GM19238 (cell line): ENCODE measurements around the gene AOC1.

Experiments used
- DNase-seq: peaks from one replicate; pipeline ENCODE4 v3.0.0; 2011; ENCODE audit warnings: low spot score; ENCODE audit not compliant: insufficient read length

AOC1 gene

DNA sequence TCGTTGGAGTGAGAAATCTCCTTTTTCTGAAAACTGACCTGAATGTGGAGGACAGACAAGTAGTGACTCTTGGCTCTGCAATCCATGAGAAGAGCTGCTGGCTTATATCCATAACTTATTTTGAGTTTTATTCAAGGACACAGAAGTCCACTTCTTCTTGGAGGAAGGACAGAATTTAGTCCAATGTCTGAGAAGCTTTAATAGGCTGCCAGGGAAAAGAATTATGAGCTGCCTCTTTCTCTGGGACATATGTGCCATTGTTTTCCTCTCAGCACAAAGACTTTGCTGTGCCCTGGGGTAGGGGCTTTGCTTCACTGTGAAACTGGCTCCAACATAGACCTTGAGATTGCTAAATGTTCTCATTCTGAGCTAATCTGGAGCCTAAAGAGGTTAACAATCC, 20.5 kb upstream of the AOC1 start:
- no peak for DNase-seq

DNA sequence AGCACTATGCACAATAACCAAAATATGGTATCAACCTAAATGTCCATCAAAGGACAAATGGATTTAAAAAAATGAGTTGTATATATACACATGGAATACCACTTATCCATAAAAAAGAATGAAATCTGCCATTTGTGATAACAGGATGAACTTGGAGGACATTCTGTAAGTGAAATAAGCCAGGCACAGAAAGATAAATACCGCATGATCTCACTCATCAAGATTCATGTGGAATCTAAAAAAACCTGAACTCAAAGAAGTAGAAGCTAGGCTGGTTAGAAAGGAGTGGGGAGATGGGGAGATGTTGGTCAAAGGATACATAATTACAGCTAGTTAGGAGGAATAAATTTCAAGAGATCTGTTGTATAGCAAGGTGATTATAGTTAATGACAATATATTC, 17.3 kb upstream of the AOC1 start:
- no peak for DNase-seq

DNA sequence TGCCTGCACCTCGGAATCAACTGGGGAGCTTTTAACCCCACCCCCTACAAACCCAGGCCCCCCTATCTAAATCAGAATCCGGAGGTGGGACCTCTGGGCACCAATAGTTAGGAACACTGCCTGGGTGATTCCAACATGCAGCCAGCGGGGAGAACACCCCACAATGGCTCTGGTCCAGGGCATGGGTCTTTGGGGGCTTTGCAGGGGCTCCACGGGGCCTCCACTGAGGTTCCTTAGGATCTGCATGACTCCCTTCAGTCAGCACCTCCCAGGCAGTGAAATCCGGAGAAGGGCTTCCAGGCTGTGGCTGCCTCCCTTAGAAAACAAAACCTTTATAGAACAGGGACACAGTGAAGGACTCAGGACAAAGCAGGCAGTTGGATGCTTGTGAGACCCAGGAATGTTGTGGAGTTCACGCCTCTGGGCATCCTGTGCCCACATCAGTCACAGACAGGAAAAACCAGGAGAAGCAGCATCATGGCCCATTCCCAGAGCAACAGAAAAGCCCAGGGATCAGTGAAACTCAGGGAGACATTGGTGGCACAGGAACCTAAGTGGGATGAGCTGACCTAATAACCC, 16.5 kb upstream of the AOC1 start:
- DNase-seq, result no peak

DNA sequence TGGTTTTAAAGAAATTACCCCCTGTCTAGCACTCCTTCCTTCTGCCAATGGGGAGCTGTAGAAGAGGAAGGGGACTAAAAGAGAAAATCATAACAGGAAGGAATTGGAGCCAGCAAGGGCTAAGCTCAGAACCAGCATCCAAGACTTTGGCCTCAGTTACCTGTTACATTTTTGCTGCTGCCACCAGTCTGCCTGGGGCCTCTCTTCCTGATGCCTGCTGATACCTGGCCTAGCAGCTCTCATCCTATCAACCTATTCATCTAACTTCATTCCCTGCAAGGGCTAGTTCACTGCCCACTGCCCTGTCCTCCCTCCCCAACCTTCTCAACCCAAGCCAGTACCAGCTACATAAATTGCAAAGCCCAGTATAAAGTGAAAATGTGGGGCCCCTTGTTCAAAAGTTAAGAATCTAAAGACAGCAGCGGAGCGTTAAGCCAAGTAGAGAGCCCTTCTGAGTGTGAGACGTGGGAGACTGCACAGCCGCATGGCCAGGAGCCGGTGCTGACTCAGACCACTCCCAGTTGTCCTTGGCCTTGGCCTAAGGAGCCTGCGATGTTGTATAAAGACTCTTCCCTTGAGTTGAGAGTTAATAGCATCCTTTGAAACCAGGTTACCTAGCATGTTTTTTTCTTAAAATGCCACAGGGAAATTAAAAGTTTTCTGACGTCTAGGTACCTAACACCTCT, 13.2 kb upstream of the AOC1 start:
- DNase-seq, result no peak

DNA sequence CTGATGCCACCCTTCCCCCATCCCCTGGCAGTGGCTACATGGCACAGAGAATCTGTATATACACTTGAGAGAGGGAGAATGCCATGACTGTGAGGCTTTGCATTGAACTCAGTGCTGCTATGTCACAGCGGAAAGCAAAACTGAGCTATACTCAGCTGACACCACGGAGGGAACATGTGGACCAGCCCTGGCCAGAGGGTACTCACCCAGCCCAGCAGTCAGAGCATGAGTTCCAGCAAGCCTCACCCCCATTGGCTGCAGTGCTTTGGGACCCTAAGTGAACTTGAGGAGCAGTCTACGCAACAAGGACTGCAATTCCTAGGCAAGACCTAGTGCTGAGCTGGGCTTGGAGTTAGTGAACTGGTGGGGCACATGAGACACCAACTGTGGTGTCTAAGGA, 10.3 kb upstream of the AOC1 start:
- no peak for DNase-seq

DNA sequence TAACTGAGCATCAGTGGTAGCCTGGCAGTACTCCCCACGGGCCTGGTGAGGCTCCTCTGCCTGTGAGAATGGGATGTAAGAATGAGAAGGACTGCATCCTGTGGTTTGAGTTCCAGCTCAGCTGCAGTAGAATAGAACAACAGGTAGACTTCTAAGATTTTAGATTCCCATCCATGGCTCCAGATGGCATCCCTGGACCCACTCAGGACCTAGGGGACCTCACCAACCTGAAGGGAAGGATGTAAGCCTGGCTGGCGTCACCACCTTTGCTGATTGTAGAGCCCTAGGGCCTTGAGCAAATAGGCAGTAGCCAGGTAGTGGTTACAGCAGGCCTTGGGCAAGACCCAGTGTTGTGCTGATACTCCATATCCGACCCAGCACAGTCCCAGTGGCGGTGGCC, 9.6 kb upstream of the AOC1 start:
- no peak for DNase-seq

DNA sequence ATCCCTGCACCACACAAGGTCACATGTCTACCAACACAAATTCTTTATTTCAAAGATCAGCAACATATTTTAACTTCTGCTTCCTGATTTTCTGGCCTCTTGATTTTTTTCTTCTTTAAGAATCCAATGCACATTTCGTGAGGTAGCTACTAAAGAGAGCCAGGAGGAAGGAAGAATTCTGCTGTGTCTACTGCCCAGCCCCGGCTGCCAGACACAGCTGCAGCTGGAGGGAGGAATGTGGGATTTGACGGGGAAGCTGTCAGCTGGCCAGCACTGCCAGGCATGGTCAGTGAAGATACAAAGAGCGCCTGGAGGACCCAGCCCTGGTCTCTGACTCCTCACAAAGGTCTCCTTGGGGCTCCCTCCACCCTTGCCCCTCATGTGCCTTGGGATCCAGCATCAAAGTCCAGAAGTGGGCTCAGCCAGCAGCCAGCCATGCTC, 6.9 kb upstream of the AOC1 start:
- DNase-seq, result no peak

DNA sequence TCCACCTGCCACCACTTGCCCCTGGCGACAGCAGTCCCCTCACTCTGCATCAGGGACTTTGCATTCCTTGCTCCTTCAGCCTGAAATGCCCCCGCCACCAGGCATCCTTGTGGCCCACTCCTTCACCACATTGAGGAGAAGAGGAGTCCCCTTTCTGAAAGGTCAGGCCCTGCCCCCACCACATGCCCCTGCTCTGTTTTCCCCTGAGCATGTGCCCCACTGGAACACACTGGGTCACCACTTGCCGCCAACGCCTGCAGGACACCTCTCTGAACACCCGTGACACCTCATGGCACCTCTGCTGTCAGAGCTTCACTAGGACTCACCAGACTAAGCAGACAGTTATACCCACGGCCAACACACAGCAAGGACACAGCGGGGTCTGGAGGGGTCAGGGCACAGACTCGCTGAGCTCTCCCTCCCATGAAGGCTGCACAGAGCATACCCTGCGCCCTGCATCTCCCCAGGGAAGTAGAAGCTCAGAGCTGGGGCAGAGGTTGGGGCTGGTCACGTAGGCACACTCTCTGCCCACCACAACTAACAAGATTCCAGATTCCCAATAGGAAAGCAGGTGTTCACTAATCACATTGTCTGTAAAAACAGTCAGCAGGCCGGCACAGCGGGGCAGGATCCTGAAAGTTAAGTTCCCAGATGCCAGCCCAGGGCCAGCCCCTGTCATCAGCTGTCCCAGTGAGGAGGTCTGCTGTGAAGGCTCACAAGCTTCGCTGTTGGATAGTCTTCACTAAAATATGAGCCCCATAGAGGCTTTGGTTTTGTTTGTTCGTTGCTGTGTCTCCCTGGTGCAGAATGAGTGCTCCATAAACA, 5.8 kb upstream of the AOC1 start:
- no peak for DNase-seq

DNA sequence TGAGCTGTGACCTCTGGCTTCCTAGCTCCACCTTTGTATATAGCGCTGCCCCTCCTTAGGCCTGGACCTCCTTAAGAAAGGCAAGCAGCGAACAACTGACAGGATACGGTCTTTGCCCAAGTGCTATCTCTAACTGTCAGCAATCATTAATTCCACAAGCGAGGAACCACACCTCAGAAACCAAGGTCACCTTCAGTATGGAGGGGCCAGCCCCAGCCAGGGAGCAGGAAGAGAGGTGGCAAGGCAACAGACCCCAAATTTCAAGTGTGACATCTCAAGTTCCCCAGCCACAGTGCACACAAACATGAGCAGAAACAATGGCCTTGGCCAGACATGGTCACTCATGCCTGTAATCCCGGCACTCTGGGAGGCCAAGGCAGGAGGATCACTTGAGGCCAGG, 4.8 kb upstream of the AOC1 start:
- no peak for DNase-seq

DNA sequence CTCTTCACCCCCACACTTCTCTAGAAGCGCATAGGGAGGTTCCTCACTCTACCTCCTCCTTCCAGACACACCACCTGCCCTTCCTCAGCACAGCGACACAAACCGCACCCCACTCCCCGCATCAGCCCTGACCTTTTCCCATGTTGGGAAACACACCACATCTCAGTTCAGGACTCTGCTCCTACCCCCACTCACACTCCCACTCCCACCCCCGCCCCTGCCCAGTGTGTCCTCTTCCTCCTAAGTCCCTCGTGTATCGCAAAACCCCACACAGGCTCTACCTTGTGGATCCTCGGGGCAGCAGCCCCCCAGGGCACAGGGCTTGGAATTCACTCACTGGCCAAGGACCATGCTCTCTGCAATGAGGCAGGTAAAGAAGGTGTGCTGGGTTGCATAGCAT, 4.2 kb upstream of the AOC1 start:
- no peak for DNase-seq

DNA sequence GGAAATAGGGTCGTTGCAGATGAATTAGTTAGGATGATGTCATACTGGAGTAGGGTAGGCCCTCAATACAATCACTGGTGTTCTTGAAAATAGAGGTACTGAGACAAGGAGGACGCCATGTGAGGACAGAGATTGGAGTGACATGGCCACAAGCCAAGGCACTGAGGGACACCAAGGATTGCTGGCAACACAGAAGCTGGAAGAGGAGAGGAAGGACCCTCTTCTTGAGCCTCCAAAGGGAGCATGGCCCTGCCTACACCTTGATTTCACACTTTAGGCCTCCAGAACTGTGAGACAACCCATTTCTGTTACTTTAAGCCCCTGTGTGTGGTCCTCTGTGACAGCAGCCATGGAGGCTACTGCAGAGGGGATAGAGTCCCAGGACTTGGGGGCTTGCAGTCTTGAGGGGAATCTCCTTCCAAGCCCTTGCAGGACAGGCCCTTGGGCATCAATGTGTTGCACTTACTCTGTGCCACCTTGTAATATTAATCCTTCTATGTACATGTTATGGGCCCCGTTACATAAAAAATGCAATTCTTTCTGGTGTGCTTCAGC, 3.7 kb upstream of the AOC1 start:
- no peak for DNase-seq

DNA sequence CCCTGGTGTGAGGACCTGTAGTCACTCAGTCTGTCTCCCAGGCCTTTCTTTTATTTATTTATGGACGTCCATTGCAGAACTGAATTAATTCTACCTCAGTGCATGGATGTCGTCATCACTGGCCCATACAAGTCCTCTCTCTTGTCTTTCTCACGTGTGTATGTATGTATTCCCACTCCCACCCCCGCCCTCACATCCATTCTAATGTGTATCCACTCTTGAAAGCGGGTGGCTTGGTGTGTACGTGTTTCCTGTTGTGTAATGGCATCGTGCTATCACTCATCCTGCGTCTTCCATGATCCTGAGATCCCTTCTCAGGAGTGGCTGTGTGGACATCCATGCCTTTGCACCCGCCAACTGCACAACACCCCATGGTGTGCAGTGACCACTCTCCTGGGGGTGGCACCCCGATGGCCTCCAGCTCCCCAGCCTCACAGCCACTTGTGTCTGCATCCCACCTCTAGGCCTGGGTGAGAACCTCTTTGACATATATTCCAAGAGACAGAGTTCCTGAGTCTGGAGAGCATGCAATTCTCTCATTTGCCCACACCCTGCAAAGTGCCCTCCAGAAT, 3.0 kb upstream of the AOC1 start:
- DNase-seq, result no peak

DNA sequence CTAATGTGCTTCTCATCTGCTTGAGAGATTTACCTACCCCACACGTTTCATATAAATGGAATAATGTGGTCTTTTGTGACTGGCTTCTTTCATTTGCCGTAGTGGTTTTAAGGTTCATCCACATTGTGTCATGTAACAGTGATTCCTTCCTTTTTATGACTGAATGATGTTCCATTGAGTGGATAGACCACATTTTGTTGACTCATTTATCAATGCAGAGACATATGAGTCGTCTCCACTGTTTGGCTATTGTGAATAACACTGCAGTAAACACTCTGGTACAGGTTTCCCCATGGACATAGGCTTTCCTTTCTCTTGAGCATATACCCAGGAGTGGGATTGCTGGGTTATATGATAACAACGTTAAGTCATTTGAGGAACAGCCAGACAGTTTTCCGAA, 2.0 kb upstream of the AOC1 start:
- DNase-seq, result no peak

DNA sequence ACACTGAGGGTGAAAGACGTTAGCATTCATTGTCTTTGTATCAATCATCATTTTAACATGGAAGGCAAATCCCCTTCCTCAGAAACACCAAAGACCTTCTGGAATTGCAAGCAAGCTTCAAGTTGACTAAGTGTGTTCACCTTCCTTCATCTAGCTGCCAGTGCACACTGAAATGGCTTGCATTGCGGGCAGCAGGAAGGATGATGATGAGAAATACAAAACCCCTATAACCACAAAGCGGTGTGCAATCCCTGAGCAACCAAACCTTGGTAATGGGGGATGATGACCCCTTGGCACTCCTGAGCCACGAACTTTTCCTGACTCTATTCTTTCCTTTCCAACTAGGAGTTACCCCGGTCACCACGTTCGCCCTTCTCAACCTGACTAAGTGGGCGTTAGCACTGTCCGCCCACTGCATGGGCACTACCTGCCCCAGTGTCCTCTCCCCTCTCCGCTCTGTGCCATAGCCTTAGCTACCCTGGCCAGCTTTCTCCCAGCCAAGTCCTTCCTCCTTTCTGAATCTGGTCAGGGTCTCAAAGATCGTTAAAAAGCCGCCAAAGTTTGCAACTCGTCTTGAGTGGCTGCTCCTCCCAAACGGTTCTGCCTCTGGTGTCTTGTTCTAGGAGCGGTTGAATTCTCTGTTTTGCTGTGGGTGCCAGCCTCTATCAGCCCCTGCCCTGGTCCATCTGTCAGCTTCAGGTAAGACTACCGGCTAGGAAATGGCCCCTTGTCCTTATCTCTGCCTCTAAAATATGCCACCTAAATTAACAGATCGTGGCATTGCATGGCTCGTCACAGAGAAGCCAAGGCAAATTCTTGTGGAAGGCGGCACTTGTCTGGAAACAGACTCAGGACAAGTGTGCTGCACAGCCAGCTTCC, 586 bp upstream of the AOC1 start:
- DNase-seq, result no peak

DNA sequence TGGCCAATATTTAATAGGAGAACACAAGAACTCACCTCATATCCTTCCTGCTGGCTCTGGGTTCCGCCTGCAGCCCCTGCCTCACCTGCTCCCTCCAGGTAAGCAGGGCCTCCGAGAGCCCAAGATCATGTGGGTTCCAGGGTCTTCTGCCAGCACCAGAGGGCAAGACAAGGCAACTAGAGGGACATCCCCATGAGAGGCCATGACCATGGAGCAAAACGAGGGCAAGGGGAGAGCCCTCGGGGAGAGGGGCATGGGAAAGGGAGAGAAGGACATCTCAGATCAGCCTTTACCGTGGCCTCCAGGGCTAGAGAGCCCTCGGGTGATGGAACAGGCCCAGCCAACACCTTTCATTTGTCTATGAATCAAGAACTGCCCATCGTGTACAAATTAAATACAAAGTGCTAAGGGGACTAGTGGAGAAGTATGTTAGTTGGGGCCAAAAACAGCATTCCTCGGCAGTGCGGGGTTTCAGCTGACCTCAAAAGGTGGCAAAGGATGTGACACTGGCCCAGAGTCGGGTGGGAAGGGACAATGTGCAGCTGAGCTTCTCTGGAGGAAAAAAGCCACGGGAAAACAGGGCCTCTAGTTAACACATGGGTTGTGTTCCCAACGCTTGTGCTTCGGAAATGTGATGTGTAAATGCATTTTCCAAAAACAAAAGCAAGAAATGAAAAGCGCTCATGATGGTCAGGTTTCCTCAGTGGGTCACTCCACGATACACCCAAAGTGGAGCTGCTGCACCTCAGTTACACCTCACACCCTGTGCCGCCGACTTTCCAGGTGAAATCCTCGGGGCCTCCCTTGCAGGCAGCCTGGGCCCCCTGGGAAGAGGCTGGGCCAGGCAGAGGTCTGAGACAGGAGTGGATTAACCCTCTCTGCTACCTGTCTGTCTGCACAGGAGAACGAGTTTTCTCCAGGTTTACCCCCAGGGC, 2.0 kb downstream of the AOC1 start:
- DNase-seq, result no peak

DNA sequence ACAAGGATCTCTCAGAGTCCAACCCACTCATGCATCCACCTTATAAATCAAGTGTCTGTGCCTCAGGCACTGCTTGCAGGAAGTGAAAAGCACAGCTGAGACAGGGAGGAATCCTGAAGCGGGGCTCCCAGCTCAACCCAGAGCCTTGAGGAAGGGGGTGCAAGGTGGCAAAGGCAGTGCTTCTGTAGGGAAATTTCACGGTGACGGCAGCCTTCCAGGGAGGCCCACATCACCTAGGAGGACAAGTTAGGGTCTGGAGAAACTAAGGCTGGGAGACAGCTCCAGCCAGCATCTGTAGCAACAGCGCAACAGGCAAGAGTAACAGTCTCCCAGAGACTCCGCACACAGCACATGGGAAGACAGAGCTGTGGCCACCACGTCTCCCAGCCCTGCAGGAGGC, 2.7 kb downstream of the AOC1 start:
- DNase-seq, result no peak

DNA sequence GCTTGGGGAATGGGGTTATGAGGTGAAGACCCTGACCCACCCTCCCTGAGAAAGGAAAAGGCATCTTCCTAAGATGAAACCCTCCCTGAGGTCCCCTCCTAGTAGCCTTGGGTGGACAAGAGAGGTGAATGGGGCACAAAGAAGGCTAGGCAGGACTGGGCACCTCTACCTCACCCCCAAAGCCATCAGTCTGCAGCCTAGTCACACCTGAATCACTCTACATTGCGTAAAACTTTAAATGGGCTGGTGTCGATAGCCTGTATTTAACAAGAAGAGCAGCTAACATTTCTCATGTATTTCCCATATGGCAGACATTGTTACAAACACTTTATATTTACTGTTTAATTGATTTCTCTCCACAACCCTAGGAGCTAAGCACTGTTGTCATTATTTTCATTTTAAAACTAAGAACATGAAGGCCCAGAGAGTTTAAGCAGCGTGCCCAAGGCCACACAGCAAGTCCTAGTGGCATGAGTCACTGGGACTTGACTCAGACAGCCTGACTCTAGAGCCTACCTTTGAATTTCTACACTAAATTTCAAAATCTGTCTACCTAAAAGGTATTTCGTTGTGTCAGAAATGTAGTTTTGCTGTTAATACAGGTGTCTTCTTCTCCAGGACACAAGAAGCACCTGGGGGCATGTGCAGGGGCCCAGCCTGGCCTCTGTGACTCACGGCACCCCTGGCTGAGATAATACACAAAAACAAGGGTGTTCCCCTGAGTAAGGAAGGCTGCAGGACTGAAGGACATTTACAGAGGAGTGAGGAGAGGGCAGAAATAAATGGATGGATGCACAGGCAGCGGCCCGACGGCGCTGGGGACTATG, 3.4 kb downstream of the AOC1 start:
- no peak for DNase-seq

DNA sequence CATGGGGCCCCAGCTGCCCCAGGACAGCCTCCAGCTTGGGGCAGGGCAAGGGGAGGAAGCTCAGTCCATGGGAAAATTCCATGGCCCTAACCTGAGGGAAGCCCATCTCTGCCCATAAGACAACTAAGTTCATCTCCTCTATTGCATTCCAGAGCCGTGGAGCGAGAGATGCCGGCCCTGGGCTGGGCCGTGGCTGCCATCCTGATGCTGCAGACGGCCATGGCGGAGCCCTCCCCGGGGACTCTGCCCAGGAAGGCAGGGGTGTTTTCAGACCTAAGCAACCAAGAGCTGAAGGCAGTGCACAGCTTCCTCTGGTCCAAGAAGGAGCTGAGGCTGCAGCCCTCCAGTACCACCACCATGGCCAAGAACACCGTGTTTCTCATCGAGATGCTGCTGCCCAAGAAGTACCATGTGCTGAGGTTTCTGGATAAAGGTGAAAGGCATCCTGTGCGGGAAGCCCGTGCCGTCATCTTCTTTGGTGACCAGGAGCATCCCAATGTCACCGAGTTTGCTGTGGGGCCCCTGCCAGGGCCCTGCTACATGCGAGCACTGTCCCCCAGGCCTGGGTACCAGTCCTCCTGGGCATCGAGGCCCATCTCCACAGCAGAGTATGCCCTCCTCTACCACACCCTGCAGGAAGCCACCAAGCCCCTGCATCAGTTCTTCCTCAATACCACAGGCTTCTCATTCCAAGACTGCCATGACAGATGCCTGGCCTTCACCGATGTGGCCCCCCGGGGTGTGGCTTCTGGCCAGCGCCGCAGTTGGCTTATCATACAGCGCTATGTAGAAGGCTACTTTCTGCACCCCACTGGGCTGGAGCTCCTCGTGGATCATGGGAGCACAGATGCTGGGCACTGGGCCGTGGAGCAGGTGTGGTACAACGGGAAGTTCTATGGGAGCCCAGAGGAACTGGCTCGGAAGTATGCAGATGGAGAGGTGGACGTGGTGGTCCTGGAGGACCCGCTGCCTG, 4.3 kb downstream of the AOC1 start:
- DNase-seq, result no peak
